AG09309 (cell line): ENCODE measurements around the gene TPSAB1.
"Not testable (repeated sequence)": the region's sequence is repeated elsewhere in the genome, so short reads cannot be mapped to it uniquely, and the experiment has no call there.

Source experiments
- DNase-seq: peaks from one replicate; pipeline ENCODE4 v3.0.0-alpha.2; 2010; ENCODE audit warnings: low read depth
- H3K4me3 ChIP-seq: 2 replicates; pipeline ENCODE4 v1.5.1; 2011; ENCODE audit warnings: mild to moderate bottlenecking, low read depth, low read length, moderate library complexity; ENCODE audit not compliant: control insufficient read depth
- TF ChIP-seq, protein P1 (sequence below): IDR thresholded peaks from 2 replicates; pipeline ENCODE4 v1.5.1; 2011; ENCODE audit warnings: mild to moderate bottlenecking, low read depth, low read length, inconsistent platforms; ENCODE audit not compliant: insufficient read depth, control insufficient read depth; ENCODE audit errors: missing control alignments

Gene TPSAB1

GRCh38 chr16:1237990-1238389, 2.5 kb upstream of the TPSAB1 start:
- TF ChIP-seq, protein P1, sequence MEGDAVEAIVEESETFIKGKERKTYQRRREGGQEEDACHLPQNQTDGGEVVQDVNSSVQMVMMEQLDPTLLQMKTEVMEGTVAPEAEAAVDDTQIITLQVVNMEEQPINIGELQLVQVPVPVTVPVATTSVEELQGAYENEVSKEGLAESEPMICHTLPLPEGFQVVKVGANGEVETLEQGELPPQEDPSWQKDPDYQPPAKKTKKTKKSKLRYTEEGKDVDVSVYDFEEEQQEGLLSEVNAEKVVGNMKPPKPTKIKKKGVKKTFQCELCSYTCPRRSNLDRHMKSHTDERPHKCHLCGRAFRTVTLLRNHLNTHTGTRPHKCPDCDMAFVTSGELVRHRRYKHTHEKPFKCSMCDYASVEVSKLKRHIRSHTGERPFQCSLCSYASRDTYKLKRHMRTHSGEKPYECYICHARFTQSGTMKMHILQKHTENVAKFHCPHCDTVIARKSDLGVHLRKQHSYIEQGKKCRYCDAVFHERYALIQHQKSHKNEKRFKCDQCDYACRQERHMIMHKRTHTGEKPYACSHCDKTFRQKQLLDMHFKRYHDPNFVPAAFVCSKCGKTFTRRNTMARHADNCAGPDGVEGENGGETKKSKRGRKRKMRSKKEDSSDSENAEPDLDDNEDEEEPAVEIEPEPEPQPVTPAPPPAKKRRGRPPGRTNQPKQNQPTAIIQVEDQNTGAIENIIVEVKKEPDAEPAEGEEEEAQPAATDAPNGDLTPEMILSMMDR, result no peak
- no peak overlapping the region for H3K4me3 ChIP-seq
- DNase-seq, result no peak

DNA sequence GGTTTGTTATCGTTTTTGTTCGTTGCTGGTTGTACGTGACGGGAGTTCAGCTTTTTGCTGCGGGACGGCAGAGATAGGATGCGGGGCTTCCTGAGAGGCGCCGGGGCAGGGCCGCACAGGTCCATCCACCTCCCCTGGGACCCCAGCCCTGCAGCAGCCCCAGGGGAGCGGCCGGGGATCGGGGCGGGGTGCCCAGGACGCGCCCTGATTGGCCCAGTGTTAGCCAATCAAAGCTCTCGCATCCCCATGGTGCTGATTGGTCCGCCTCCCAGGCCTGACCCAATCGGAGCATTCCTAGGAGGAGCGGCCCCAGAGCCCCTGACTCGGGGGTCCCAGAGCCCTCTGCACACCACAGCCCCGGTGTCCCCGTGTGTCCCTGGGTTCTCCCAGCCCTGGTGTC, 1.6 kb upstream of the TPSAB1 start:
- DNase-seq, result not testable (repeated sequence)

DNA sequence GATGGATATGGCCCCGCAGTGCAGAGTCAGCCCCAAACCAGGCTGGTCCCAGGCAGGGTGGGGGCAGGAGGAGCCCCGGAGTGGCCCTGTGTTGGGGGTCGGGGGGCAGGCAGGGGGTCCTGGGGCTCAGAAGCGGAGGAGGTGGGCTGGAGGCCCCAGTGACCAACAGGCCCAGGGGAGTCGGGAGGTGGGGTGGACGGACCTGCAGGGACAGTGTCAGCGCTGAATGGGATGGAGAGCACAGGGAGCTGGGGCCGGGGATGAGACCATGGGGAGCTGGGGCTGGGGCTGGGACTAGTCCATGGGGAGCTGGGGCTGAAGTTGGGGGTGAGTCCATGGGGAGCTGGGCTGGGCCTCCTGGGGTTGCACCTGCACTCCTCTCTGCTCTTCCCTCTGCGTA, 930 bp upstream of the TPSAB1 start:
- DNase-seq, H3K4me3 ChIP-seq: not testable (repeated sequence)

More for the DNA sequence above, 1.6 kb upstream of the TPSAB1 start:
- H3K4me3 ChIP-seq, result not testable (repeated sequence)

DNA sequence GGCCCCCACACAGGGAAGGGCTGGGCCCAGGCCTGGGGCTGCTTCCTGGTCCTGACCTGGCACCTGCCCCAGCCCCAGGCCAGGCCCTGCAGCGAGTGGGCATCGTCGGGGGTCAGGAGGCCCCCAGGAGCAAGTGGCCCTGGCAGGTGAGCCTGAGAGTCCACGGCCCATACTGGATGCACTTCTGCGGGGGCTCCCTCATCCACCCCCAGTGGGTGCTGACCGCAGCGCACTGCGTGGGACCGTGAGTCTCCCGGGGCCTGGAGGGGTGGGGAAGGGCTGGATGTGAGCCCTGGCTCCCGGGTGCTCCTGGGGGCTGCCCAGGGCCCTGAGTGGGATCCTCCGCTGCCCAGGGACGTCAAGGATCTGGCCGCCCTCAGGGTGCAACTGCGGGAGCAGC, 576 bp downstream of the TPSAB1 start:
- not testable (repeated sequence) for H3K4me3 ChIP-seq, DNase-seq

DNA sequence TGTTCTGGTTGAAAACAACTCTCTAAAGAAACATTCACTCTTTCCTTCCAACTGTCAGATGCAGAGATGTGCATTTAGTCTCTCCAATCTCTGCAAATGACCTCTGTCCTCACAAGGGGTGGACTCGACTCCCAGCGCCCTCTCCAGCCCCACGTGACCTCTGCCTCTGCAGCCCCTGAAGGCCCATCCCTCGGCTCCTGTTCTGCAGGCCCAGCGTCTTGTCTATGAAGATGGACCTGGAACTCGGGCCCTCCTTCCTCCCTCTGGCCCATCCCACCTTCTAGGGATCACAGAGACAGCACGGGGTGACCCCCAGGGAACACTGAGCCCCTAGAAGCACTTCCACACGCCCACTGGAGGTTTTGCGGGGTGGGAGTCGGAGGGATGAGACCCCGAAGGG, 2.9 kb downstream of the TPSAB1 start:
- not testable (repeated sequence) for H3K4me3 ChIP-seq, DNase-seq

DNA sequence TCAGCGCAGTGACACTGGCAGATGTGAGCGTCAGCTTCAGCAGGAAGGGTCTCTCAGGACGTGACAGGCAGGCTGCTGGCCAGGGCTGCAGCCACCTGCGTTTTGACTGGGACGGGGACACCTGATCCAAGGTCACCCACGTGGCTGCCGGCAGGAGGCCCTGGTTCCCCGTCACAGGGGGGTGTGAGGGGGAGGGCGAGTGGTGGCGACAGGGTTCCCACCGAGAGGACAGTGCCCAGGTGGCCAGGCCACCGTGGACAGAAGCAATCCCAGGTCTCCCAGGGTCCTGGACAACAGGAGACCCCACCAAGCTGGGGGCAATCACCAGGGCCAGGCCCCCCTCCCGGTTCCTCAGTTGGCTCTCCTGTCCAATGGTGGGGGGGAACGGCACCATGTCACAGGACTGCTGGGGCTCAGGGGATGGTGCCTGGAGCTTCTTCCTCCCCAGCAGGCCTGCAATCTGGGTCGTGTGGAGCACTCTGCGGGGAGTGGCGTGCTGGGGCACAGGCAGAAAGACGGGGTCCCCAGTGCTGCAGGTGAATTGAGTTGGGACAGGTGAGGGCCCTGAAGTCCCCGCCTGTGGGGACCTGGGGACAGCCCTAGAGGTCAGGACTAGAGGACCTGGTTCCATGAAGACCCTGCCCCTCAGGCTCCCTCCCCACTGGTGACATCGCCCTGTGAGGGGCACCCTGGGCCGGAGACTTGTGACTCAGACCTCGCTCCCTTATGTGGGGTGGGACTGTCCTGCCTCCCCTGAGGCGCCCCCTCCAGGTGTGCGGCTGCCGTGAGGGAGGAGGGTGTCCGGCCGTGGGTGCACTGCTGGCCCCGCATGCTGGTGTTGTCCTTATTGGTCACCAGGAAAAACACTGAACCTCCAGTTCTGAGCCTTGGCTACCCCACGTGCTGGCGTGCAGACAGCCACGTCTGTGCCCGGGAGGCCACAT, 3.7 kb downstream of the TPSAB1 start:
- not testable (repeated sequence) for DNase-seq, H3K4me3 ChIP-seq

GRCh38 chr16:1244881-1245280, 4.4 kb downstream of the TPSAB1 start:
- DNase-seq, result no peak
- H3K4me3 ChIP-seq, result no peak overlapping the region
- TF ChIP-seq, protein P1, result no peak

DNA sequence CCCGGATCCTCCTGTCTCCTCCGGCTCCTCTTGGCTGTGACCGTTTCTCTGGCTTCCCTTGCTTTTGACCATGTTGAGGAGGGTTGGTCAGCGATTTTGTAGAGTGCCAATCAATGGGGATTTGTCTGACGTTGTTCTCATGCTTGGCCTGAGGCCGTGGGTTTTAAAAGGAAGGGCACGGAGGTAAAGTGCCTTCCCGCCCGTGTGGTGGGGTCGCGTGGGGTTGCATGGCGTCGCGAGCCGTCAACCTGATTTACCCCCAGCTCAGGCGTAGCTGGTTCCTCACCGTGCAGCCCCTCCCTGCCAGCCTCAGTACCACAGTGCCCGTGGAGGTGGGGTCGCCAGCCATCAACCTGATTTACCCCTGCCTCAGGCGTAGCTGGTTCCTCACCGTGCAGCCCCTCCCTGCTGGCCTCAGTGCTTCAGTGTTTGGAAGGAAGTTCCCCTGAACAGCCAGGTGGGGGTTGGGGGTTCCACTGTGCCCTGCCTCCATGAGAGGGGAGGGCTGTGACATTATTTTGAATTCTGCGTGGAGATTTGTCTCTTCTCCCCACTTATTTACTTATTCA, 5.0 kb downstream of the TPSAB1 start:
- TF ChIP-seq, protein P1, result no peak
- H3K4me3 ChIP-seq, result no peak overlapping the region
- DNase-seq, result no peak

GRCh38 chr16:1247903-1248537, 7.5 kb downstream of the TPSAB1 start:
- not testable (repeated sequence) for DNase-seq, H3K4me3 ChIP-seq

DNA sequence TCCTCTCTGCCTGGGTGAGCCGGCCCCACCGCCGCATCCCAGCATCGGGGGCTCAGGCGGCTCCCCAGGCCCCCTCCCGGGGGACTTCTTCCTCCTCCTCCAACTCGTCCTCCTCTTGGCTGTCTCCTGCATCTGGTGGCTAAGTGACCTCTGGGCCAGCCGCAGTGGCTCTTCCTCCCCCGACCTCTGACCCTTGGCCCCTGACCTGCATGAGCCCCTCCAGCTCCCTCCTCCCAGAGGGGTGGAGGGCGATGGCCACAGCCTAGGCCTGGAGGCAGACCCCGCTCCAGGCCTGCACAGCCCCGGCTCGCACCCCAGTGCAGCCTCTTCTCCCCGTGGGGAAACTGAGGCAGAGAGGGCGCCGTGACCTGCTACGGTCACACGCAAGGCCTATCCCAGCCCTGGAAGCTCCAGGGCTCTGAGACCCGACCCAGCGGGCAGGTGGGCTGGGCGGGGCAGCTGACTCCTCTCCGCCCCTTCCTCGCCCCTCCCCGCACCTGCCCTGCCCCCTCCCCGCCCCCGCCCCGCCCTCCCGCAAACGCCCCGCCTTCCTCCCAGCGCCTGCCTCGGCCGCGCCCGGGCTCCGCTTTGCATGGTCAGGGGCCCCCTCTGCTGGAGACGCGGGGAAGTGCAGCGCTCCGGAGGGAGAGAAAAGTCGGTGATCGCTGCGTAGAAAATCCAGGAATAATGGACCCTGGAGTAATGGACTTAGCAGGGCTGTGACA, 8.7 kb downstream of the TPSAB1 start:
- DNase-seq, H3K4me3 ChIP-seq: not testable (repeated sequence)

DNA sequence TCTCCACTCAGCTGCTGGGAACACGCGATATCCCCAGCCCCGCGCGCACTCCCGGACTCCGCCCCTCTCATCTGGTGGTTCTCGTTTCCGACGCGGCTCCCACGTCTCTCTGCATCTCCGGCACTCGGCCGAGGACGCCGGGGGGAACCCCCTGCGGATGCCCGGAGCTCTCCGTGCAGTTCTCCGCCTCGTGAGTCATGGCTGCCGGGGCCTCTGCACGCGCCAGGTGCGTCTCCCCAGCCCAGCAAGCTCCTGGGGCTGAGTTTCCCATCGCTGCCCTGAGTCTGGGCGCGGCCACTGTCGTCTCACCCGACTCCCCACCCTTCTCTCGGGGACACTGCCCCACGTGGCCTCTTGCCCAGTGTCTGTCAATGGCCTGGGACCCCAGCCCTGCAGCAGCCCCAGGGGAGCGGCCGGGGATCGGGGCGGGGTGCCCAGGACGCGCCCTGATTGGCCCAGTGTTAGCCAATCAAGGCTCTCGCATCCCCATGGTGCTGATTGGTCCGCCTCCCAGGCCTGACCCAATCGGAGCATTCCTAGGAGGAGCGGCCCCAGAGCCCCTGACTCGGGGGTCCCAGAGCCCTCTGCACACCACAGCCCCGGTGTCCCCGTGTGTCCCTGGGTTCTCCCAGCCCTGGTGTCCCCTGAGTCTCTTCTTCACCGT, 13.3 kb downstream of the TPSAB1 start:
- not testable (repeated sequence) for DNase-seq, H3K4me3 ChIP-seq

GRCh38 chr16:1254821-1255220, 14.3 kb downstream of the TPSAB1 start:
- not testable (repeated sequence) for H3K4me3 ChIP-seq, DNase-seq

- not testable (repeated sequence) for H3K4me3 ChIP-seq, DNase-seq
These were observed 15.0 kb downstream of the TPSAB1 start, which contains the start of gene TPSD1 for GRCh38 chr16:1255276-1256122. Gene TPSD1 (plus strand): TSS chr16:1256069. CDS start chr16:1256281, 212 bp downstream.
